HG03045 (cell line): ENCODE data around the gene SETD5.

ENCODE experiments used
- ATAC-seq: cut with Tn5 transposase; IDR thresholded peaks from one replicate; pipeline ENCODE4 v1.9.1; 2021; ENCODE audit warnings: mild to moderate bottlenecking, moderate library complexity; ENCODE audit not compliant: unreplicated experiment

Gene SETD5

DNA sequence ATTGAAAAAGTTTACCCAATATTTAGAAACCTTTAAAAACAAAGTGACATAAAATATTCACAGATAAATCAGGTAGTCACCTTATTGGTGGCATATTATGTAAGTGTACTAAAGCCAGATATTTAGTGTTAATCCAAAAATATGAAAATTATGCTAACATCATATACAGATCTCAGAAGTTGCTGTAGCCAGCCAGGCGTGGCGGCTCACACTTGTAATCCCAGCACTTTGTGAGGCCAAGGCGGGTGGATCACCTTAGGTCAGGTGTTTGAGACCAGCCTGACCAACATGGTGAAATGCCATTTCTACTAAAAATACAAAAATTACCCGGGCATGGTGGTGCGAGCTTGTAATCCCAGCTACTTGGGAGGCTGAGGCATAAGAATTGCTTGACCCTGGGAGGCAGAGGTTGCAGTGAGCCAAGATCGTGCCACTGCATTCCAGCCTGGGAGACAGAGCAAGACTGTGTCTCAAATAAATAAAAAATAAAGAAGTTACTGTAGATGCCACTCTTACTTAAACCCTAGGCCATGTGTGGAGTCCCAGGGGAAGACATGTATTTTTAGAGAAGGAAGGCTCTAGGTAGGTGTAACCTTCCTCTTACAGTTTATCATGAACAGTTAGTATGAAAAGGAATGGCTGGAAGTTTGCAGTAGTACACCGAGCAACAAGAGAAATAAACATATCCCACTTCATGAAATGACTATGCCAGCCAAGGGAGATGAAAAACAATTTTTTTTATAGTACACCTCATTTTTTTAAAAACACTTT is 9.6 kb downstream of the SETD5 start:
- no peak for ATAC-seq

DNA sequence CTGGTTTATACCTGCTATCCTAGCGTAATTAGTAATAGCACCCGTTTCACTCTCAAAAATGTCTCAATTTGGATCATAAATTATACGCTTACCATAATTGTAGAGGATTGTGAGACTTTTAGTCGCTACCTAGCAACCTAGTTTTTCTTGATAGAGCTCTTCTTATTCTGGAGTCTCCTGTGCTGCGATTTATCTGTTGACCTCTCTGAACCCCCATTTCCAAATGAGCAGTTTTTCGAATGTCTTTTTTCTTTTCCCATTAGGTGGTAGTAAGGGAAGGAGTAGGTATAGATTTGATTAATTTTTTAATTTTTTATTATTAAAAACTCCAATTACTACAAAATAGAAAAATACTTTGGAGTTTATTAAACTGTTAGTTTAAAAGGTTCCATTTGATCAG is 10.6 kb downstream of the SETD5 start:
- no peak for ATAC-seq

GRCh38 chr3:9408546-9408945 is 11.1 kb downstream of the SETD5 start:
- ATAC-seq, result no peak

DNA sequence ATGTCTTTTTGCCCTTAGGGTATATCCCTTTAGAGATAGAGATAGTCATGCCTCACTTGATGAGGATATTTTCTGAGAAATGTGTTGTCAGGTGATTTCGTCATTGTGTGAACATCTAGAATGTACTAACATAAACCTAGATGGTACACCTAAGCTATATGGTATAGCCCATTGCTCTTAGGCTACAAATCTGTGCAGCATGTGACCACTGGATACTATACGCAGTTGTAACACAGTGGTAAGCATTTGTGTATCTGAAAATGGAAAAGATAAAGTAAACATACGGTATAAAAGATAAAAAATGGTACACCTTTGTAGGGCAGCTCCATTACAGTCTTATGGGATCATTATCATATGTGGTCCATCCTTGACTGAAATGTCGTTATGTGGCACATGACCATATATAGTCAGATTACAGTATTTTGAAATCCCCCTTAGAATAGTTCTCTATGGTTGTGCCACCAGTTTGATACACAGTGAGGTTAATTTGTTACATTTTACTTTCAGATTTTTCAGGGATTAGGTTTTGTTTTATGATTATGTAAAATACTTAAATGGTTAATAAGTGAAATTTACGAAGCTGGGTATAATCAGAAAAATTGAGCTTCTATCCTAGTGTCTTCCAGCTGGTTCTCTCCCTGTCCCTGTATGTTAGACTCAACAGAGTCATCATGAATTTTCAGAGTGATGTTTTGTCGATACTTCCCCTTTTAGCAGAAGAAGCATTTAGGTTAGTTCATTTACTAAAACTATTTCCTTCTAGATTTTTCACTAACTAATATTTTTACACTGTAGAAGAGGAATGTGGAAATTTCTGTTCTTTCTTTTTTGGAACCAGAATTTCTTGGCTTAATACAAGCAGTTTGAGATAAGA is 12.8 kb downstream of the SETD5 start:
- ATAC-seq, result no peak

GRCh38 chr3:9411302-9411701 is 13.9 kb downstream of the SETD5 start:
- no peak for ATAC-seq

DNA sequence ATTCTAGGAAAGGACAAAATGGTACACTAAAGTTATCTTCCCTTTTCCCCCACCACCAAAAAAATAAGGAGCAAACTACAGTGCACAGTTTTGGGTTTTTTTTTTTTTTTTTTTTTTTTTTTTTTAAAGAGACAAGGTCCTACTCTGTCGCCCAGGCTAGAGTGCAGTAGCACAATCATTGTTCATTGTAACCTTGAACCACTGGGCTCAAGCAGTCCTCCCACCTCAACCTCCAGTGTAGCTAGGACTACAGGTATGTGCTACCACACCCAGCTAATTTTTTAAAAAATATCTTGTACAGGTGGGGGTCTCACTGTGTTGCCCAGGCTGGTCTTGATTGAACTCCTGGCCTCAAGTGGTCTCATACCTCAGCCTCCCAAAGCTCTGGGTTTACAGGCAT is 14.9 kb downstream of the SETD5 start:
- ATAC-seq, result no peak

DNA sequence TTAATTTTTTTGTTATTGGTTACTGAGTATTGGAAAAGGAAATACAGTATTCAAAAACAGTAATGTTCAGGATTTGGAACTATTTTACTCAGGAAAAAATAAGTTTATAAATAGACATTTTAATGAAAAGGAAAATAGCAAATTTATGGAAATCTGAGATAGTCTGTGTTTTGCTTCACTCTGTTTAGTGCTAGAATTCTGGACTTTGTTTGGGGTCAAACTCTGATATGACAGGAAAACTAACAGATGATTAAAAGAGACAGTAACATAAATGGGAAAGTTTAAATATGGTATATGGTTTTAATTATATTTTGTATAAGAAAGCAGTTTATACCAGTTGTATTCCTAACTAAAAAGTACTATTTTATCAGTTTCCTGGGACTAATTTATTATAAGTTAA is 17.4 kb downstream of the SETD5 start:
- no peak for ATAC-seq

DNA sequence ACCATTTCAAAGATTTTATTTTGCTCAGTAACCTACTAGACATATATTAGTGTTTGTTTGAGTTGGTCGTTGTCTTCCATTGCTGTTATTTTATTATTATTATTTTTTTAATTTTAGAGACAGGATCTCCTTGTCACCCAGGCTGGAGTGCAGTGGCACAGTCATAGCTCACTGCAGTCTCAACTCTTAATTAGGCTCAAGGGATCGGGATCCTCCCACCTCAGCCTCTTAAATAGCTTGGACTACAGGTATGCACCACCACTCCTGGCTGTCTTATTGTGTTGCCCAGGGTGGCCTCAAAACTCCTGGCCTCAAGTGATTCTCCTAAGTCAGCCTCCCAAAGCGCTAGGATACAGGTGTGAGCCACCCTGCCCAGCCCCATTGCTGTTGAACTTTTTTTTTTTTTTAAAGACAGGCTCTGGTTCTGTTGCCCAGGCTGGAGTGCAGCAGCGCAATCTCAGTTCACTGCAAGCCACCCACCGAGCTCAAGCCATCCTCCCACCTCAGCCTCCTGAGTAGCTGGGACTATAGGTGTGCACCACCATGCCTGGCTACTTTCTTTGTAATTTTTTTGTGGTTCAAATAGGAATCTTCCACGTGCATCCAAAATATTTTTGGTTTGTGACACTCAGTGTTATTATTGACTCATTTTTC is 18.2 kb downstream of the SETD5 start:
- no peak for ATAC-seq

GRCh38 chr3:9416139-9416780 is 18.8 kb downstream of the SETD5 start:
- no peak for ATAC-seq

- no peak for ATAC-seq
Measured at GRCh38 chr3:9420850-9421549, 23.6 kb downstream of the SETD5 start.

- ATAC-seq, result no peak
Measured at GRCh38 chr3:9422712-9423424, 25.5 kb downstream of the SETD5 start.

- ATAC-seq, result no peak
Measured at GRCh38 chr3:9428411-9428810, 31.0 kb downstream of the SETD5 start.

GRCh38 chr3:9430733-9431132 is 33.3 kb downstream of the SETD5 start:
- ATAC-seq, result no peak

- no peak for ATAC-seq
Measured at GRCh38 chr3:9433627-9434521, 36.5 kb downstream of the SETD5 start.

GRCh38 chr3:9435316-9435715 is 37.9 kb downstream of the SETD5 start:
- no peak for ATAC-seq

DNA sequence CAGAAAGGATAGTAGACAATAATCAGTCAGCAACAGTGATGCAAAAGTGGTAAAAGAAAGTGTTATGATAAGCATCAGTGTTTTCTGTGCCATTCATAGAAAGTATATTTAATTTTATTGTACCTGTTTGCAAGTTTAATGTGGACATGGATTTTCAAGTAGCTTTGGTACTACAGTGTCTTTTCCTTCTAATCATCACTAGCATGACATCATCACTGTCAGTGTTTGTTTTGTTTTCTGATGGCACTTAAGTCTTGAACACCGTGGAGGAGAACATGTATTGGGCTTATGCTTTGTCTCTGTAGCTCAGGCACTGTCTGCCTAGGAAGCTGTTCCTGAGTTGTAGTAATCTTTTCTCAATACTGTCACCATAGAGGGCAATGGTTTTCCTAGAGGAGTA is 41.9 kb downstream of the SETD5 start:
- ATAC-seq, result no peak

DNA sequence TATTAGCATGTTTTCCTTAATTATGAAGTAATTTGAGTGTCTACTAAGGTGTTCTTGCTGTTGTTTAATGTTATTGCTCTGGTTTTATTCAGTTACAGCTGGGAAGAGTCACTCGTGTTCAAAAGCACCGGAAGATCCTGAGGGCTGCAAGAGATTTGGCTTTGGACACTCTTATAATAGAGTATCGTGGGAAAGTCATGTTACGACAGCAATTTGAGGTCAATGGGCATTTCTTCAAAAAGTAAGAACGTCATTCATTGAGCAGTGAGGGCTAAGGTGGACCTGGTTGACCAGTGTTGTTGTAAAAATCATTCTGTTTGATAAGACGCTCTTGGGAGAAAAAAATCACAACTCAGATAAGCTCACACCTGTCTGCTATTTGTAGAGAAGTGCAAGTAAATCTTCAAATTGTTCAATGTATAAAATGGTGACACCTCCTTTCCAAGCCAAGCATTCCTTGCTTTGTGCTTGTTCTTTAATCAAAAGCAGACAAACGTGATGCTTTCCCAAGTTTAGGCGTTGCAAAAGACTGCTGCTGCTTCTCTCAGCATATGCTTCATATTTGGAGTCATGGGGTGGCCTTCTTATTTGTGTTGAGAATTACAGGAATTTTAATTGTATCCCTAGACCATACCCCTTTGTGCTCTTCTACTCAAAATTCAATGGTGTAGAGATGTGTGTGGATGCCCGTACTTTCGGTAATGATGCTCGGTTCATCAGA is 44.2 kb downstream of the SETD5 start:
- ATAC-seq, result no peak

GRCh38 chr3:9448071-9448470 is 50.7 kb downstream of the SETD5 start:
- ATAC-seq, result no peak
